Stomach (tissue), 9 donors: ENCODE measurements around the gene SPOCK3. TPM values are rescaled to one million over a fixed set of nuclear protein-coding genes. Genes with fewer than 3 reads are reported as not detected.

Experiments used
- DNase-seq, 2 donors: peaks; one replicate each; pipeline versions ENCODE4 v3.0.0 to v3.0.0-alpha.2; 2013 to 2019
- H3K27ac ChIP-seq, 5 donors: fragments of 200-600 bp in 4 of 5; sonication (generic) in 4 of 5; one replicate each; pipeline ENCODE4 v1.5.1; 2013 to 2019; ENCODE audit warnings: mild to moderate bottlenecking in 1 of 5, moderate library complexity in 1 of 5
- H3K27me3 ChIP-seq, 3 donors: fragments of 200-600 bp; sonication (generic); one replicate each; pipeline ENCODE4 v1.5.1; 2017 to 2019; ENCODE audit warnings: mixed run types in 1 of 3
- H3K36me3 ChIP-seq, 4 donors: fragments of 200-600 bp; sonication (generic); 1 replicate in 3 of 4; 2 replicates in 1 of 4; pipeline ENCODE4 v1.5.1; 2016 to 2019
- H3K4me1 ChIP-seq, 4 donors: fragments of 200-600 bp; sonication (generic); one replicate each; pipeline ENCODE4 v1.5.1; 2016 to 2019
- H3K4me3 ChIP-seq, 4 donors: fragments of 200-600 bp; sonication (generic) in 3 of 4; one replicate each; pipeline ENCODE4 v1.5.1; 2016 to 2019; ENCODE audit warnings: mild to moderate bottlenecking in 1 of 4
- H3K9me3 ChIP-seq, 4 donors: fragments of 200-600 bp; sonication (generic); one replicate each; pipeline ENCODE4 v1.5.1; 2016 to 2019
- EP300 ChIP-seq: sonication (generic); formaldehyde crosslinking; IDR thresholded peaks from one replicate; pipeline ENCODE4 v1.6.1; 2017; ENCODE audit warnings: antibody characterized with exemption
- POLR2A ChIP-seq, 4 donors: fragments of 450-650 bp; IDR thresholded peaks; one replicate each; pipeline ENCODE4 v1.6.1; 2016; ENCODE audit warnings: antibody characterized with exemption in 4 of 4, control low read depth in 2 of 4, mild to moderate bottlenecking in 1 of 4, moderate library complexity in 1 of 4
- POLR2AphosphoS5 ChIP-seq, 3 donors: sonication (generic); formaldehyde crosslinking; IDR thresholded peaks; one replicate each; pipeline ENCODE4 v1.6.1; 2016; ENCODE audit warnings: antibody characterized with exemption in 3 of 3
- WGBS, 5 donors: extraction: QIAGEN DNeasy Blood & Tissue Kit in 3 of 5; methylation state at CpG; one replicate each; pipeline versions ENCODE4 v1.1.5 to v1.1.7; 2013 to 2018; 5-methylcytosine and 5-hydroxymethylcytosine counted together
- intact Hi-C: fragments of 100-400 bp; cut with DNase I; formaldehyde crosslinking; loops from one replicate; pipeline ENCODE4 v1.15.1; 2023; ENCODE audit warnings: low total_unique reads
- polyA plus RNA-seq, 3 donors: library from polyadenylated mRNA; stranded (reverse); fragments of 200-250 nt; gene quantifications; one replicate each; pipeline ENCODE4 v1.2.3, GENCODE V29; 2013
- total RNA-seq, 5 donors: library from RNA; depleted of rRNA; stranded (reverse); fragments of >200 nt; gene quantifications; one replicate each; pipeline versions ENCODE4 v1.1.0 to v1.2.3, GENCODE V29; 2014 to 2016
- TF ChIP-seq, protein P1 (sequence below), 7 experiments: fragments of 450-650 bp in 4 of 7; fragments of 200-600 bp in 3 of 7; sonication (generic) in 3 of 7; IDR thresholded peaks; one replicate each; pipeline ENCODE4 v1.5.1; 2016 to 2019; ENCODE audit warnings: antibody characterized with exemption in 7 of 7, control low read depth in 2 of 7, mild to moderate bottlenecking in 1 of 7
- donor health status: healthy with polysubstance abuse.
- donor health status: Bipolar disorder and iron deficiency.
- donor health status: healthy.

SPOCK3 gene
- total and polyA plus RNA-seq, 8 donors = 0.33 to 6.1 (median 1.8) TPM; not detected in 5

DNA sequence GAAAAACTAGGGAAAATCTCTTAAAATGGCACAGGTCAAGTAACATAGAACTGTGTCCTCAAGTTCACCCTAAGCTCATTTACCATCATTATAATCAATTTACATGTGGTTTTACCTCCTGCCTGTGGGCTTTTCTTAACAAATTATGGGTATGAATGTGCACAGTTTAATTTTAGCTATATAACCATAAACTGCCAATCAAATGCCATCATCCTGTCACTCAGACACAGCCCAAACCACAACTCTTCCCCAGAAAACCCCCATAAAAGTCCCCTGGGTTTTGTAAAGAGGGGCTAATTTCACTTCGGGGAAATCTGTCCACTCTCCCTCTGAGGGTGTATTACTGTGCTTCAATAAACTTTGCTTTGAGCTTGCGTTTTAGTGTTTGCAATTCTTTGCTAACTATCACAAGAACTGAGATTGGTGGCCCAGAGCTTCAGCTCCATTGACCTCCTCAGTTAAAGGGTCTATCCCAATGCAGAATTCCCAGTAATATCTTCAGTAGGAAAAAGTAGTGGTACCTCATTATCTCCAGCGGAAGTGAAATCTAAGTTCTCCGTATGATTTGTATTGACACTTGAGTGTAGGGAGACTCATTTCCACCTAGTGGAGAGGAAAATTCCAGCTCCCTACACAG lies 394.6 kb downstream of the SPOCK3 start:
- H3K36me3 ChIP-seq = no peaks in the 10 kb centered on the region
- no peak overlapping the region for H3K4me3 ChIP-seq
- no peaks in the 10 kb centered on the region for H3K4me1 ChIP-seq
- peaks cover 0 to 20% (median 10%) of the 10 kb centered on the region in 4 donors for H3K9me3 ChIP-seq
- H3K27ac ChIP-seq = no peak overlapping the region
- no peaks in the 10 kb centered on the region for H3K27me3 ChIP-seq
- TF ChIP-seq POLR2AphosphoS5 (IDR thresholded peaks at IDR 0.05) (no peak), EP300 (no peak), POLR2A (IDR thresholded peaks at IDR 0.05) (no peak)
- TF ChIP-seq, protein P1, sequence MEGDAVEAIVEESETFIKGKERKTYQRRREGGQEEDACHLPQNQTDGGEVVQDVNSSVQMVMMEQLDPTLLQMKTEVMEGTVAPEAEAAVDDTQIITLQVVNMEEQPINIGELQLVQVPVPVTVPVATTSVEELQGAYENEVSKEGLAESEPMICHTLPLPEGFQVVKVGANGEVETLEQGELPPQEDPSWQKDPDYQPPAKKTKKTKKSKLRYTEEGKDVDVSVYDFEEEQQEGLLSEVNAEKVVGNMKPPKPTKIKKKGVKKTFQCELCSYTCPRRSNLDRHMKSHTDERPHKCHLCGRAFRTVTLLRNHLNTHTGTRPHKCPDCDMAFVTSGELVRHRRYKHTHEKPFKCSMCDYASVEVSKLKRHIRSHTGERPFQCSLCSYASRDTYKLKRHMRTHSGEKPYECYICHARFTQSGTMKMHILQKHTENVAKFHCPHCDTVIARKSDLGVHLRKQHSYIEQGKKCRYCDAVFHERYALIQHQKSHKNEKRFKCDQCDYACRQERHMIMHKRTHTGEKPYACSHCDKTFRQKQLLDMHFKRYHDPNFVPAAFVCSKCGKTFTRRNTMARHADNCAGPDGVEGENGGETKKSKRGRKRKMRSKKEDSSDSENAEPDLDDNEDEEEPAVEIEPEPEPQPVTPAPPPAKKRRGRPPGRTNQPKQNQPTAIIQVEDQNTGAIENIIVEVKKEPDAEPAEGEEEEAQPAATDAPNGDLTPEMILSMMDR (IDR thresholded peaks at IDR 0.05) = no peak
- intact Hi-C loops = no loop called here
- DNase-seq = no peak
- WGBS, 5 donors = 82 to 95% (median 89%) methylated on average over 4 of the region's 4 CpGs

DNA sequence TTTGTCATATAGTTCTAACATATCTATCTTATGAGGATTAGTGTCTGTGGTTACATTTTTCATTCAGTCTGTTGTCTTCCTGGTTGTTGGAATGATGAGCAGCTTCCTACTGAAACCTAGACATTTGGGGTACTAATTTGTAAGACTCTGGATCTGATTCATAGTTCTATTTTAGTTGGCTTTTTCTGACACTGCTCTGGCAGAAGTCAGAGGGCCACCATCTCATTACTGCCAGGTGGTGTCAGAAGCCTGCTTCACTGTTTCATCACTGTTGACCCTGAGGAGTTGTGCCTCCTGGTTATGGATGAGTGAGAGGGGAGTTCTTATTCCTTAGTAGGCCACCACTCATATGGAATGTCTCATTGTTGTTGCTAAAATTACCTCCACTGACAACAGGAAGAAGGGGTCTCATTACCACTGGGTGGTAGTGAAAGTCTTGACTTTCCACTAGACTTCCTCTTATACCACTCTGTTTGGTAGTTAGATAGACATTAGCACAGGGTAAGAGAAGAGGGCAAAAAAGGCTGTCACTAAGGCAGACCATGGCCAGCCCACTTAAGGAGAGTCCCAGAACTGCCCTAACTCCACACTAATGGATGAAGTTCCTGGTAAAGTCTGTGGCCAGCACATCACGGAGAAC lies 395.2 kb downstream of the SPOCK3 start:
- H3K4me3 ChIP-seq = no peak overlapping the region
- intact Hi-C loops = no loop called here
- no peaks in the 10 kb centered on the region for H3K36me3 ChIP-seq
- H3K27me3 ChIP-seq = no peaks in the 10 kb centered on the region
- H3K4me1 ChIP-seq = no peaks in the 10 kb centered on the region
- peaks cover 0 to 20% (median 10%) of the 10 kb centered on the region in 4 donors for H3K9me3 ChIP-seq
- no peak for DNase-seq
- TF ChIP-seq POLR2A (IDR thresholded peaks at IDR 0.05) (no peak), POLR2AphosphoS5 (IDR thresholded peaks at IDR 0.05) (no peak), EP300 (no peak)
- TF ChIP-seq, protein P1 (IDR thresholded peaks at IDR 0.05) = no peak
- H3K27ac ChIP-seq = no peak overlapping the region
- 91 to 100% (median 96%) methylated on average over 1 of the region's 1 CpG for WGBS, 5 donors

- Histone ChIP-seq H3K4me3 (no peak overlapping the region), H3K9me3 (peaks cover 0 to 9% (median 4%) of the 10 kb centered on the region in 4 donors), H3K27ac (no peak overlapping the region), H3K4me1 (no peaks in the 10 kb centered on the region), H3K27me3 (no peaks in the 10 kb centered on the region), H3K36me3 (no peaks in the 10 kb centered on the region)
- TF ChIP-seq POLR2AphosphoS5 (IDR thresholded peaks at IDR 0.05) (no peak), POLR2A (IDR thresholded peaks at IDR 0.05) (no peak), EP300 (no peak)
- TF ChIP-seq, protein P1 (IDR thresholded peaks at IDR 0.05) = no peak
- no peak for DNase-seq
- 89 to 100% (median 94%) methylated on average over 1 of the region's 1 CpG for whole genome bisulfite sequencing, 5 donors
- intact Hi-C loops = no loop called here
Observed at GRCh38 chr4:166836865-166837264, 397.4 kb downstream of the SPOCK3 start.

- intact Hi-C loops = no loop called here
- TF ChIP-seq EP300 = no peak
- WGBS, 5 donors = 20 to 58% (median 34%) methylated on average over 1 of the region's 1 CpG
- no peaks in the 10 kb centered on the region for H3K36me3 ChIP-seq
- H3K27ac ChIP-seq = no peak overlapping the region
- DNase-seq = no peak
- H3K27me3 ChIP-seq = no peaks in the 10 kb centered on the region
- no peak overlapping the region for H3K4me3 ChIP-seq
- peaks cover 0 to 12% (median 0%) of the 10 kb centered on the region in 4 donors for H3K4me1 ChIP-seq
- no peaks in the 10 kb centered on the region for H3K9me3 ChIP-seq
Observed at GRCh38 chr4:166827629-166828028, 406.7 kb downstream of the SPOCK3 start.

DNA sequence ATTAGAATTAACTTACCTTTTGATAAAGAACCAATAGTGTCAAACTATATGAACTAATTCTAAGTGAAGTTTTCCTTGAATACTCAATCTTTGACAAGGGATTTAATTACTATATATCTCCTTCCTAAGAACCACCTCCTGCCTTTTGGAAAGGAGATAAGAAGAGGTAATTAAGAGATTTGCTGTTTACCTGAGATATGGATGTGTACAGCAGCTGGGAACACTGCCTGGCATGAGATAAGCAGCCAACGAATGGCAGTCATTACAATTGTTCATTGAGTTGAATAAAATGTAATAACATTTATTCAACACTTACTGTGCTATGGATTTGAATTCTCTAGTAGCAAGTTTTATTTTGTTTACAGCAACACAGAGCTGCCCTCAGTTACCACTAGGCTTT lies 407.1 kb downstream of the SPOCK3 start:
- H3K9me3 ChIP-seq = no peaks in the 10 kb centered on the region
- no peaks in the 10 kb centered on the region for H3K36me3 ChIP-seq
- intact Hi-C loops = no loop called here
- H3K27me3 ChIP-seq = no peaks in the 10 kb centered on the region
- peak; percentile 15 to 40 for DNase-seq
- H3K4me1 ChIP-seq = peaks cover 0 to 12% (median 0%) of the 10 kb centered on the region in 4 donors
- H3K27ac ChIP-seq = no peak overlapping the region
- TF ChIP-seq EP300 = no peak
- peak in 2 of 3 donors; percentile 44 to 64 for TF ChIP-seq POLR2AphosphoS5 (IDR thresholded peaks at IDR 0.05)
- WGBS, 5 donors = 14 to 21% (median 19%) methylated on average over 1 of the region's 1 CpG
- H3K4me3 ChIP-seq = no peak overlapping the region
